GM12801 (cell line): Measurements from ENCODE around the gene TSPAN4.

ENCODE experiments used
- CTCF ChIP-seq: IDR thresholded peaks from one replicate; pipeline ENCODE4 v1.5.1; 2011; ENCODE audit warnings: control low read depth; ENCODE audit not compliant: insufficient read length; ENCODE audit errors: extremely low read depth

Gene TSPAN4

GRCh38 chr11:810040-810567, 32.5 kb upstream of the TSPAN4 start:
- TF ChIP-seq CTCF, result no peak

GRCh38 chr11:811446-812245, 31.0 kb upstream of the TSPAN4 start:
- no peak for TF ChIP-seq CTCF

GRCh38 chr11:812390-812789, 30.3 kb upstream of the TSPAN4 start:
- TF ChIP-seq CTCF, result no peak

GRCh38 chr11:813072-813455, 29.6 kb upstream of the TSPAN4 start:
- TF ChIP-seq CTCF, result no peak

- no peak for TF ChIP-seq CTCF
Measured at GRCh38 chr11:813456-814096, 29.1 kb upstream of the TSPAN4 start.

- TF ChIP-seq CTCF, result no peak
Measured at GRCh38 chr11:815675-816432, 26.8 kb upstream of the TSPAN4 start.

GRCh38 chr11:816433-816779, 26.2 kb upstream of the TSPAN4 start:
- TF ChIP-seq CTCF, result no peak
